Upper lobe of left lung (tissue), 4 donors: ENCODE results near the gene HMX2.

Source experiments
- CTCF ChIP-seq, 6 experiments: fragments of 450-650 bp in 4 of 6; fragments of 200-600 bp in 2 of 6; sonication (generic) in 2 of 6; IDR thresholded peaks; one replicate each; pipeline ENCODE4 v1.5.1; 2016 to 2019; ENCODE audit warnings: antibody characterized with exemption in 6 of 6
- EP300 ChIP-seq, 4 donors: sonication (generic); formaldehyde crosslinking; IDR thresholded peaks; one replicate each; pipeline ENCODE4 v1.5.1; 2017; ENCODE audit warnings: antibody characterized with exemption in 4 of 4, control low read depth in 2 of 4
- POLR2A ChIP-seq, 4 donors: fragments of 450-650 bp; IDR thresholded peaks; one replicate each; pipeline ENCODE4 v1.5.1; 2016 to 2017; ENCODE audit warnings: antibody characterized with exemption in 4 of 4, mild to moderate bottlenecking in 2 of 4

DNA sequence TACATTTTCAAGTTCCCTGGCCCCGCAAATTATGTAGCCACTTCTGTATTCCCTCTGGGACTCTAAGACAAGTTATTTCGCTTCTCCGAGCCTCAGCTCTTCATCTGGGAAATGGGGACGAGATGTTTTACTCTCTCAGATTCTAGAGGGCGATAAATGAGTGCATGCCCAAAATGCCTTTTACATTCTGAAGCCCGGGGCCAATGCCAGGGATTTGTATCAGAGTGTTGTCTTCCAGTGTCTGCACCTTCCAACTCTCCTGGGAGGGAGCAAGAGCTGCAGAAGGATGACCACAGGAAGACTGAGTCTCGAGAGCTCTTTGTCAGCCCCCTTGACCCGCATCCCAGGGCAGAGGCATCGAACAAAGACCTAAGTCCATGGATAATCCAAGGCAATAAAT lies 46.1 kb downstream of the HMX2 start:
- TF ChIP-seq POLR2A (IDR thresholded peaks at IDR 0.05) = no peak
- no peak for TF ChIP-seq CTCF (IDR thresholded peaks at IDR 0.05)
- no peak for TF ChIP-seq EP300 (IDR thresholded peaks at IDR 0.05)
